ENCODE results near the gene MAGEA2B.
"Not testable (repeated sequence)": the region's sequence is repeated elsewhere in the genome, so short reads cannot be mapped to it uniquely, and the experiment has no call there.

Gene MAGEA2B, protein sequence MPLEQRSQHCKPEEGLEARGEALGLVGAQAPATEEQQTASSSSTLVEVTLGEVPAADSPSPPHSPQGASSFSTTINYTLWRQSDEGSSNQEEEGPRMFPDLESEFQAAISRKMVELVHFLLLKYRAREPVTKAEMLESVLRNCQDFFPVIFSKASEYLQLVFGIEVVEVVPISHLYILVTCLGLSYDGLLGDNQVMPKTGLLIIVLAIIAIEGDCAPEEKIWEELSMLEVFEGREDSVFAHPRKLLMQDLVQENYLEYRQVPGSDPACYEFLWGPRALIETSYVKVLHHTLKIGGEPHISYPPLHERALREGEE

DNA sequence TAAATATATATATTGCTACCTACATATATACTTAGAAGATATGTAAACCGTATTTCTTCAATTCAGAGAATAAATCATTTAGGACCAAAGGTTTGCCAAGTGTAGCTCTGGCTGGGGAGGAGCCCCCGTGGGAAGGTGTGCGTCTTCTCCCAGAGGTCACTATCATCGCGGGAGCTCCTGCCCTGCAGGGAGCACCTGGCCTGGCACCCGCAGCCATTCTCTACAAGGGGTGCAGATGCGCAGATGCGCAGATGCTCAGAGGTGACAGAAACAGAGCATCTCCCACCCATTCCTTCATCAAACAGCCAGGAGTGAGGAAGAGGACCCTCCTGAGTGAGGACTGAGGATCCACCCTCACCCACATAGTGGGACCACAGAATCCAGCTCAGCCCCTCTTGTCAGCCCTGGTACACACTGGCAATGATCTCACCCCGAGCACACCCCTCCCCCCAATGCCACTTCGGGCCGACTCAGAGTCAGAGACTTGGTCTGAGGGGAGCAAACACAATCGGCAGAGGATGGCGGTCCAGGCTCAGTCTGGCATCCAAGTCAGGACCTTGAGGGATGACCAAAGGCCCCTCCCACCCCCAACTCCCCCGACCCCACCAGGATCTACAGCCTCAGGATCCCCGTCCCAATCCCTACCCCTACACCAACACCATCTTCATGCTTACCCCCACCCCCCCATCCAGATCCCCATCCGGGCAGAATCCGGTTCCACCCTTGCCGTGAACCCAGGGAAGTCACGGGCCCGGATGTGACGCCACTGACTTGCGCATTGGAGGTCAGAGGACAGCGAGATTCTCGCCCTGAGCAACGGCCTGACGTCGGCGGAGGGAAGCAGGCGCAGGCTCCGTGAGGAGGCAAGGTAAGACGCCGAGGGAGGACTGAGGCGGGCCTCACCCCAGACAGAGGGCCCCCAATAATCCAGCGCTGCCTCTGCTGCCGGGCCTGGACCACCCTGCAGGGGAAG is at the start of gene MAGEA2B:
Gene MAGEA2B (plus strand): TSS at position 814 of the 973 bp plus-strand sequence. CDS start 2,479 bp downstream, outside the sequence.
- not testable (repeated sequence) for DNase-seq (ENCODE audit: low read depth, low spot score)

DNA sequence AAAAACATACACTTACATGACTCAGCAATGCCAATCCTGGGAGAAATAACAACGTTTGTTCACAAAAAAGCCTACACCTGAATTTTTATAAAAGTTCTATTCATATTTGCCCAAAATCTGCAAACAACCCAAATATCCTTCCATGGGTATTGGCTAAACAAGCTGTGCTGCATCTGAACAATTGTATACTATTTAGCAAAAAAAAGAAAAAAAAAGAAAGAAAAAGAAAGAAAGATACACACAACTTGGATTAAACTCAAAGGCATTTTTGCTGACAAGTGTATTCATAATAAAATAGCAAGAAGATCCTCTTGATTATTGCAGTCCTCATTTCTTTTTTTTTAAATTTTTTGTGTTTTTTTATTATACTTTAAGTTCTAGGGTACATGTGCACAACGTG is 40.3 kb upstream of the MAGEA2B start:
- DNase-seq (ENCODE audit: low read depth, low spot score) = no peak

DNA sequence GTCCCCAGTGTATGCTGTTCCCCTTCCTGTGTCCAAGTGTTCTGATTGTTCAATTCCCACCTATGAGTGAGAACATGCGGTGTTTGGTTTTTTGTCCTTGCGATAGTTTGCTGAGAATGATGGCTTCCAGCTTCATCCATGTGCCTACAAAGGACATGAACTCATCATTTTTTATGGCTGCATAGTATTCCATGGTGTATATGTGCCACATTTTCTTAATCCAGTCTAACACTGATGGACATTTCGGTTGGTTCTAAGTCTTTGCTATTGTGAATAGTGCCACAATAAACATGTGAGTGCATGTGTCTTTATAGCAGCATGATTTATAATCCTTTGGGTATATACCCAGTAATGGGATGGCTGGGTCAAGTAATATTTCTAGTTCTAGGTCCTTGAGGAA is 39.8 kb upstream of the MAGEA2B start:
- not testable (repeated sequence) for DNase-seq (ENCODE audit: low read depth, low spot score)

DNA sequence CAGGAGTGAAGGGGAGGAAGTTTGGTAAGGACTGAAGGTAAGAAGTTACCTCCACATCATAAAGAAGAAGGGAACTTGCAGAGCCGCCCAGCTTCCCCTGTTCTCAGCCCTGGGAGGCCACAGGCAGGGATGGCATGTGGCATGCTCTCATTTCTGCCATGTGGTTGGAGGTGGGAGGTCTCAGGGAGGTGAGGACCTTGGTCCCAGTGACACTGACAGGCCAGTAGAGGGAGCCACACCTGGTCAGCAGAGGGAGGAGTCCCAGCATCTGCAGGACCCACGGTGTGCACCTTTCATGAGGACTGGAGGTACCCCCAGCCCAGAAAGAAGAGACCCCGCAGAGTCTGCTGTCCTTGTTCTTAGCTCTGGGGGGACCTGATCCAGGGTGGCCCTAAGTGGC is 33.4 kb upstream of the MAGEA2B start:
- not testable (repeated sequence) for DNase-seq (ENCODE audit: low read depth, low spot score)

DNA sequence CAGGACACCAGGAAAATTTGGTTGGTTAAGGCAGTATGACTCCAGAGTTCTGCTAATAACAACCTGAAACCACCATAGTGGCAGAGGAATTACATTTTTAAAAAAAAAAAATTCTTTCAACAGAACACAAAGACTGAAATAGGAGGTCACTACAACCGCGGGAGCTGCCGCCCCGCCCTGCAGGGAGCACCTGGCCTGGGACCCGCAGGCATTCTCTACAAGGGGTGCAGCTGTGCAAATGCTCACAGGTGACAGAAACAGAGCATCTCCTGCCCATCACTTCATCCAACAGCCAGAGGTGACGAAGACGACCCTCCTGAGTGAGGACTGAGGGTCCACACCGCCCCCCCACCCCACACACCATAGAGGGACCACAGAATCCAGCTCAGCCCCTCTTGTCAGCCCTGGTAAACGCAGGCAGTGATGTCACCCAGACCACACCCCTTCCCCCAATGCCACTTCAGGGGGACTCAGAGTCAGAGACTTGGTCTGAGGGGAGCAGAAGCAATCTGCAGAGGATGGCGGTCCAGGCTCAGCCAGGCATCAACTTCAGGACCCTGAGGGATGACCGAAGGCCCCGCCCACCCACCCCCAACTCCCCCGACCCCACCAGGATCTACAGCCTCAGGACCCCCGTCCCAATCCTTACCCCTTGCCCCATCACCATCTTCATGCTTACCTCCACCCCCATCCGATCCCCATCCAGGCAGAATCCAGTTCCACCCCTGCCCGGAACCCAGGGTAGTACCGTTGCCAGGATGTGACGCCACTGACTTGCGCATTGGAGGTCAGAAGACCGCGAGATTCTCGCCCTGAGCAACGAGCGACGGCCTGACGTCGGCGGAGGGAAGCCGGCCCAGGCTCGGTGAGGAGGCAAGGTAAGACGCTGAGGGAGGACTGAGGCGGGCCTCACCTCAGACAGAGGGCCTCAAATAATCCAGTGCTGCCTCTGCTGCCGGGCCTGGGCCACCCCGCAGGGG is 16.2 kb upstream of the MAGEA2B start, which contains the start of gene MAGEA3:
Gene MAGEA3 (plus strand): TSS at position 843 of the 980 bp plus-strand sequence. CDS start 2,039 bp downstream, outside the sequence.
- not testable (repeated sequence) for DNase-seq (ENCODE audit: low read depth, low spot score)

DNA sequence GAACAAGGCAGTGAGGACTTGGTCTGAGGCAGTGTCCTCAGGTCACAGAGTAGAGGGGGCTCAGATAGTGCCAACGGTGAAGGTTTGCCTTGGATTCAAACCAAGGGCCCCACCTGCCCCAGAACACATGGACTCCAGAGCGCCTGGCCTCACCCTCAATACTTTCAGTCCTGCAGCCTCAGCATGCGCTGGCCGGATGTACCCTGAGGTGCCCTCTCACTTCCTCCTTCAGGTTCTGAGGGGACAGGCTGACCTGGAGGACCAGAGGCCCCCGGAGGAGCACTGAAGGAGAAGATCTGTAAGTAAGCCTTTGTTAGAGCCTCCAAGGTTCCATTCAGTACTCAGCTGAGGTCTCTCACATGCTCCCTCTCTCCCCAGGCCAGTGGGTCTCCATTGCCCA is 14.0 kb upstream of the MAGEA2B start:
- DNase-seq (ENCODE audit: low read depth, low spot score) = not testable (repeated sequence)

DNA sequence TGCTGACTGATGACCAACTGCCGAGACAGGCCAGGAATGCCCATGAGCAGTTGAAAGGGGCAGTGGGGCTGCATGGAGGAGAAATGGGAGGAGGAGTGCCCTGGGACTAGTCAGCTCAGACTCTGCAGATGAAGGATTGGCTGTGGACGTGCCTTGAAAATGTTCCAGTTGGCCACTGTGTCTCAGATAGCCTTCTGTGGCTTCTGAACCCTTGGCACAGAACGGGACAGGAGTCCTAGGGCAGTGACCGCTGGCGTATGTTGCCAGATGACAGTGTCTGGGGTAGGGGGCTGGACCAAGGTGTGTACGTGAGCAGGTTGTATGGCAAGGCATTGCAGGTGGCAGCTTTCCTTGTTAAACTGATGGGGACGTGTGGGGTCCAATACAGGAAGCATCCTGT is 7.9 kb upstream of the MAGEA2B start:
- not testable (repeated sequence) for DNase-seq (ENCODE audit: low read depth, low spot score)

DNA sequence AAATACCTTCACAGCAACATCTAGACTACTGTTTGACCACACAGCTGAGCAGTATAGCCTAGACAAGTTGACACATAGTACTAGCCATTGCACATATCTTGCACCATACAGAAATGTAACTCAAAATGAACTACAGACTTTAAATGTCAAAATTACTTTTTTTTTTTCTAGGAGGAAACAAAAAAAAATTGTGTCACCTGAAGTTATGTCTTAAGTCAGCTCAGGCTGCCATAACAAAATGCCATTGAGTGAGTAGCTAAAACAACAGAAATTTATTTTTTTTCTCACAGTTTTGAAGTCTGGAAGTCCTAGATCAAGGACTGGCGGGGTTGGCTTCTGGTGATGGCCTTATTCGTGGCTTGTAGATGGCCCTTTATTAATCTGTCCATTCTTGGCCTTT is 5.3 kb upstream of the MAGEA2B start, which contains the start of gene CSAG2:
Gene CSAG2 (minus strand): TSS at position 101 of the 400 bp plus-strand sequence. CDS start 161 bp downstream, outside the sequence.
- not testable (repeated sequence) for DNase-seq (ENCODE audit: low read depth, low spot score)

DNA sequence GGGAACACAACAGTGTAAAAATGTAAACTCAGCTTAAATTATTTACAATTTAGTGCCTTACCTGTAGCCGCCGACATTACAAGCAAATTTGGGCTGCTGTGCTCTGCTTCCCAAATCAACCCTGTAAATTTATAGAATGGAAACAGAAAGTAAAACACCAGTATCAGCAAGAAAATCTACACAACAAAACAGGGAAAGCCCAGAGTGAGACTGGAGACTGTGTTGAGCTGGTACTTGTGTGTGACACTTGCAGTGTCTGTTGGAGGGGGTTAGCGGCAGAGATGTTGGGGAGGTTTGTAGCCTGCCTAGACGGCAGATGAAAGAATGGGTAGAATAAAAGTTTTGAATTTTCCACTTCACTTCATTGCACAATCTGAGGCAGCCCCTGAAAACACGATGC is 1.2 kb upstream of the MAGEA2B start:
- DNase-seq (ENCODE audit: low read depth, low spot score) = not testable (repeated sequence)

DNA sequence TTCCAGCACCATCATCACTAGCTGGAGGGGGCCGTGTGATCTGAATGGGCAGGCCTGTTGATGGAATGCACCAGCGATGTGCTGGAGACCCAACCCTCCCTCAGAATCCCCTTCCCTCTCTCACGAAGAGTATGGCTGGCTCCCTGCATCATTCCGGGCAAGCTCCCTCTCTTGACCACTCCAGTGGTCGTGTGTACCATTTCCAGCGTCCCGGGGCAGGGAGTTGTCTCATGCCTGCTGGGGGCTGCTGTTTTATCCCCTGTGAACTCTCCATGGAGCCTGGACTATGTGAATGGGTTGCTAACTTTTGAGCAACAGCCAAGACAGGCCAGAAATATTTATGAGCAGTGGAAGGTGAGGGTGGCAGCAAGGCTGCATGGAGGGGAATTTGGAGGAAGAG is 11.0 kb downstream of the MAGEA2B start:
- no peak for DNase-seq (ENCODE audit: low read depth, low spot score)

DNA sequence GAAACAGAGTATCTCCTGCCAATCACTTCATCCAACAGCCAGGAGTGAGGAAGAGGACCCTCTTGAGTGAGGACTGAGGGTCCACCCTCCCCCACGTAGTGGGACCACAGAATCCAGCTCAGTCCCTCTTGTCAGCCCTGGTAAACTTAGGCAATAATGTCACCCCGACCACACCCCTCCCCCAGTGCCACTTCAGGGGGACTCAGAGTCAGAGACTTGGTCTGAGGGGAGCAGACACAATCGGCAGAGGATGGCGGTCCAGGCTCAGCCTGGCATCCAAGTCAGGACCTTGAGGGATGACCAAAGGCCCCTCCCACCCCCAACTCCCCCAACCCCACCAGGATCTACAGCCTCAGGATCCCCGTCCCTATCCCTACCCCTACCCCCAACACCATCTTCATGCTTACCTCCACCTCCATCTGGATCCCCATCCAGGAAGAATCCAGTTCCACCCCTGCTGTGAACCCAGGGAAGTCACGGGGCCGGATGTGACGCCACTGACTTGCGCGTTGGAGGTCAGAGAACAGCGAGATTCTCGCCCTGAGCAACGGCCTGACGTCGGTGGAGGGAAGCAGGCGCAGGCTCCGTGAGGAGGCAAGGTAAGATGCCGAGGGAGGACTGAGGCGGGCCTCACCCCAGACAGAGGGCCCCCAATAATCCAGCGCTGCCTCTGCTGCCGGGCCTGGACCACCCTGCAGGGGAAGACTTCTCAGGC is 19.0 kb downstream of the MAGEA2B start, which contains the start of the genes CSAG1 and MAGEA12:
Gene CSAG1 (minus strand): TSS at position 461 of the 715 bp plus-strand sequence. CDS start 1,261 bp downstream, outside the sequence.
Gene MAGEA12 (plus strand): TSS at position 497 of the 715 bp plus-strand sequence. CDS start 2,405 bp downstream, outside the sequence.
- DNase-seq (ENCODE audit: low read depth, low spot score) = no peak

DNA sequence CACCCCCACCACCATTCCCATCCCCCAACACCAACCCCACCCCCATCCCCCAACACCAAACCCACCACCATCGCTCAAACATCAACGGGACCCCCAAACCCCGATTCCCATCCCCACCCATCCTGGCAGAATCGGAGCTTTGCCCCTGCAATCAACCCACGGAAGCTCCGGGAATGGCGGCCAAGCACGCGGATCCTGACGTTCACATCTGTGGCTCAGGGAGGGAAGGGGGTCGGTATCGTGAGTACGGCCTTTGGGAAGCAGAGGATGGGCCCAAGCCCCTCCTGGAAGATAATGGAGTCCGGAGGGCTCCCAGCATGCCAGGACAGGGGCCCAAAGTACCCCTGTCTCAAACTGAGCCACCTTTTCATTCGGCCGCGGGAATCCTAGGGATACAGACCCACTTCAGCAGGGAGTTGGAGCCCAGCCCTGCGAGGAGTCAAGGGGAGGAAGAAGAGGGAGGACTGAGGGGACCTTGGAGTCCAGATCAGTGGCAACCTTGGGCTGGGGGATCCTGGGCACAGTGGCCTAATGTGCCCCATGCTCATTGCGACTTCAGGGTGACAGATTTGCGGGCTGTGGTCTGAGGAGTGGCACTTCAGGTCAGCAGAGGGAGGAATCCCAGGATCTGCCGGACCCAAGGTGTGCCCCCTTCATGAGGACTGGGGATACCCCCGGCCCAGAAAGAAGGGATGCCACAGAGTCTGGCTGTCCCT is 19.9 kb downstream of the MAGEA2B start:
- not testable (repeated sequence) for DNase-seq (ENCODE audit: low read depth, low spot score)

DNA sequence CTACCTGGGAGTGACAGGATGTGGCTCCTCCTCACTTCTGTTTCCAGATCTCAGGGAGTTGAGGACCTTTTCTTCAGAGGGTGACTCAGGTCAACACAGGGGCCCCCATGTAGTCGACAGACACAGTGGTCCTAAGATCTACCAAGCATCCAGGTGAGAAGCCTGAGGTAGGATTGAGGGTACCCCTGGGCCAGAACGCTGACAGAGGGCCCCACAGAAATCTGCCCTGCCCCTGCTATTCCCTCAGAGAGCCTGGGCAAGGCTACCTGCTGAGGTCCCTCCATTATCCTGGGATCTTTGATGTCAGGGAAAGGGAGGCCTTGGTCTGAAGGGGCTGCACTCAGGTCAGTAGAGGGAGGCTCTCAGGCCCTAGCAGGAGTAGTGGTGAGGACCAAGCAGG is 20.7 kb downstream of the MAGEA2B start:
- no peak for DNase-seq (ENCODE audit: low read depth, low spot score)

DNA sequence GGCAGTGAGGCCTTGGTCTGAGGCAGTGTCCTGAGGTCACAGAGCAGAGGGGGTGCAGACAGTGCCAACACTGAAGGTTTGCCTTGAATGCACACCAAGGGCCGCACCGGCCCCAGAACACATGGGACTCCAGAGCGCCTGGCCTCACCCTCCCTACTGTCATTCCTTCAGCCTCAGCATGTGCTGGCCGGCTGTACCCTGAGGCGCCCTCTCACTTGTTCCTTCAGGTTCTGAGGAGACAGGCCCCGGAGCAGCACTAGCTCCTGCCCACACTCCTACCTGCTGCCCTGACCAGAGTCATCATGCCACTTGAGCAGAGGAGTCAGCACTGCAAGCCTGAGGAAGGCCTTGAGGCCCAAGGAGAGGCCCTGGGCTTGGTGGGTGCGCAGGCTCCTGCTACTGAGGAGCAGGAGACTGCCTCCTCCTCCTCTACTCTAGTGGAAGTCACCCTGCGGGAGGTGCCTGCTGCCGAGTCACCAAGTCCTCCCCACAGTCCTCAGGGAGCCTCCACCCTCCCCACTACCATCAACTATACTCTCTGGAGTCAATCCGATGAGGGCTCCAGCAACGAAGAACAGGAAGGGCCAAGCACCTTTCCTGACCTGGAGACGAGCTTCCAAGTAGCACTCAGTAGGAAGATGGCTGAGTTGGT is 21.6 kb downstream of the MAGEA2B start:
- DNase-seq (ENCODE audit: low read depth, low spot score) = no peak

DNA sequence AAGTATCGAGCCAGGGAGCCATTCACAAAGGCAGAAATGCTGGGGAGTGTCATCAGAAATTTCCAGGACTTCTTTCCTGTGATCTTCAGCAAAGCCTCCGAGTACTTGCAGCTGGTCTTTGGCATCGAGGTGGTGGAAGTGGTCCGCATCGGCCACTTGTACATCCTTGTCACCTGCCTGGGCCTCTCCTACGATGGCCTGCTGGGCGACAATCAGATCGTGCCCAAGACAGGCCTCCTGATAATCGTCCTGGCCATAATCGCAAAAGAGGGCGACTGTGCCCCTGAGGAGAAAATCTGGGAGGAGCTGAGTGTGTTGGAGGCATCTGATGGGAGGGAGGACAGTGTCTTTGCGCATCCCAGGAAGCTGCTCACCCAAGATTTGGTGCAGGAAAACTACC is 22.1 kb downstream of the MAGEA2B start:
- not testable (repeated sequence) for DNase-seq (ENCODE audit: low read depth, low spot score)

DNA sequence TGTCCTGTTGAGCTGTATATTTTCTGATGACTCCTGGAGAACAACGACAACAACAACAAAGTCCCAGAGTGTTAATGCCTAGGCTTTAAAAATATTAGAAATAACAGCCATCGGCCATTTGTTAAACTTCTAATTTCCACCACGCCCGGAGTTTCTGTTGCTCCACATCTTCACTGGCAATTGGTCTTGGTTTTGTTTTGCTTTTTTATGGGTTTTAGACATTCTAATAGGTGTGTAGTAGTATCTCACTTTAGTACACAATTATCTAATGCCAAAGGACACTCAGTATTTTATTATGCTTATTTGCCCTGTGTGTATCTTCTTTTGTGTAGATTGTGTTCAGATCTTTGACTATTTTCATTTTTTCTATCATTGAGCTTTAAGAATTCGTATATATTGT is 24.1 kb downstream of the MAGEA2B start:
- no peak for DNase-seq (ENCODE audit: low read depth, low spot score)

DNA sequence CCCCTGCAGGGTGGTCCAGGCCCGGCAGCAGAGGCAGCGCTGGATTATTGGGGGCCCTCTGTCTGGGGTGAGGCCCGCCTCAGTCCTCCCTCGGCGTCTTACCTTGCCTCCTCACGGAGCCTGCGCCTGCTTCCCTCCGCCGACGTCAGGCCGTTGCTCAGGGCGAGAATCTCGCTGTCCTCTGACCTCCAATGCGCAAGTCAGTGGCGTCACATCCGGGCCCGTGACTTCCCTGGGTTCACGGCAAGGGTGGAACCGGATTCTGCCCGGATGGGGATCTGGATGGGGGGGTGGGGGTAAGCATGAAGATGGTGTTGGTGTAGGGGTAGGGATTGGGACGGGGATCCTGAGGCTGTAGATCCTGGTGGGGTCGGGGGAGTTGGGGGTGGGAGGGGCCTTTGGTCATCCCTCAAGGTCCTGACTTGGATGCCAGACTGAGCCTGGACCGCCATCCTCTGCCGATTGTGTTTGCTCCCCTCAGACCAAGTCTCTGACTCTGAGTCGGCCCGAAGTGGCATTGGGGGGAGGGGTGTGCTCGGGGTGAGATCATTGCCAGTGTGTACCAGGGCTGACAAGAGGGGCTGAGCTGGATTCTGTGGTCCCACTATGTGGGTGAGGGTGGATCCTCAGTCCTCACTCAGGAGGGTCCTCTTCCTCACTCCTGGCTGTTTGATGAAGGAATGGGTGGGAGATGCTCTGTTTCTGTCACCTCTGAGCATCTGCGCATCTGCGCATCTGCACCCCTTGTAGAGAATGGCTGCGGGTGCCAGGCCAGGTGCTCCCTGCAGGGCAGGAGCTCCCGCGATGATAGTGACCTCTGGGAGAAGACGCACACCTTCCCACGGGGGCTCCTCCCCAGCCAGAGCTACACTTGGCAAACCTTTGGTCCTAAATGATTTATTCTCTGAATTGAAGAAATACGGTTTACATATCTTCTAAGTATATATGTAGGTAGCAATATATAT is 39.5 kb downstream of the MAGEA2B start, which contains the start of gene MAGEA2:
Gene MAGEA2 (minus strand): TSS at position 157 of the 965 bp plus-strand sequence. CDS start 2,479 bp downstream, outside the sequence.
- DNase-seq (ENCODE audit: low read depth, low spot score) = not testable (repeated sequence)

Data from activated naive CD8-positive, alpha-beta T cell treated with anti-CD3 and anti-CD28 coated beads, Interleukin-2, amount 50 U/mL, for 16 hours (primary cell).